OCI-M2 (cell line): ENCODE data around the gene ADARB2.

Source experiments
- DNase-seq: peaks from one replicate; lab custom pipeline; 2025; ENCODE audit not compliant: unreplicated experiment; lab: John Stamatoyannopoulos, UW

Gene ADARB2

GRCh38 chr10:1532636-1533035 is 204.7 kb downstream of the ADARB2 start:
- DNase-seq = no peak

- DNase-seq = no peak
Observed at GRCh38 chr10:1531883-1532597, 205.3 kb downstream of the ADARB2 start.

GRCh38 chr10:1530871-1531517 is 206.3 kb downstream of the ADARB2 start:
- no peak for DNase-seq

- no peak for DNase-seq
Observed at GRCh38 chr10:1529806-1530413, 207.4 kb downstream of the ADARB2 start.

GRCh38 chr10:1527951-1528350 is 209.4 kb downstream of the ADARB2 start:
- DNase-seq = no peak

- no peak for DNase-seq
Observed at GRCh38 chr10:1526436-1527055, 210.8 kb downstream of the ADARB2 start.

- no peak for DNase-seq
Observed at GRCh38 chr10:1525354-1526162, 211.8 kb downstream of the ADARB2 start.

GRCh38 chr10:1524540-1524939 is 212.8 kb downstream of the ADARB2 start:
- no peak for DNase-seq

GRCh38 chr10:1523221-1523620 is 214.1 kb downstream of the ADARB2 start:
- no peak for DNase-seq

- no peak for DNase-seq
Observed at GRCh38 chr10:1522237-1522636, 215.1 kb downstream of the ADARB2 start.

- DNase-seq = no peak
Observed at GRCh38 chr10:1521741-1522140, 215.6 kb downstream of the ADARB2 start.

- DNase-seq = no peak
Observed at GRCh38 chr10:1520909-1521565, 216.3 kb downstream of the ADARB2 start.

- DNase-seq = no peak
Observed at GRCh38 chr10:1519391-1519790, 217.9 kb downstream of the ADARB2 start.

- DNase-seq = no peak
Observed at GRCh38 chr10:1517684-1518083, 219.6 kb downstream of the ADARB2 start.

GRCh38 chr10:1516492-1517165 is 220.7 kb downstream of the ADARB2 start:
- DNase-seq = no peak

- no peak for DNase-seq
Observed at GRCh38 chr10:1515780-1516491, 221.4 kb downstream of the ADARB2 start.

GRCh38 chr10:1515121-1515779 is 222.1 kb downstream of the ADARB2 start:
- DNase-seq = no peak

- DNase-seq = no peak
Observed at GRCh38 chr10:1514681-1515080, 222.6 kb downstream of the ADARB2 start.

GRCh38 chr10:1513221-1513620 is 224.1 kb downstream of the ADARB2 start:
- no peak for DNase-seq
